ENCODE measurements around the gene GPN2.

The GPN2 gene

DNA sequence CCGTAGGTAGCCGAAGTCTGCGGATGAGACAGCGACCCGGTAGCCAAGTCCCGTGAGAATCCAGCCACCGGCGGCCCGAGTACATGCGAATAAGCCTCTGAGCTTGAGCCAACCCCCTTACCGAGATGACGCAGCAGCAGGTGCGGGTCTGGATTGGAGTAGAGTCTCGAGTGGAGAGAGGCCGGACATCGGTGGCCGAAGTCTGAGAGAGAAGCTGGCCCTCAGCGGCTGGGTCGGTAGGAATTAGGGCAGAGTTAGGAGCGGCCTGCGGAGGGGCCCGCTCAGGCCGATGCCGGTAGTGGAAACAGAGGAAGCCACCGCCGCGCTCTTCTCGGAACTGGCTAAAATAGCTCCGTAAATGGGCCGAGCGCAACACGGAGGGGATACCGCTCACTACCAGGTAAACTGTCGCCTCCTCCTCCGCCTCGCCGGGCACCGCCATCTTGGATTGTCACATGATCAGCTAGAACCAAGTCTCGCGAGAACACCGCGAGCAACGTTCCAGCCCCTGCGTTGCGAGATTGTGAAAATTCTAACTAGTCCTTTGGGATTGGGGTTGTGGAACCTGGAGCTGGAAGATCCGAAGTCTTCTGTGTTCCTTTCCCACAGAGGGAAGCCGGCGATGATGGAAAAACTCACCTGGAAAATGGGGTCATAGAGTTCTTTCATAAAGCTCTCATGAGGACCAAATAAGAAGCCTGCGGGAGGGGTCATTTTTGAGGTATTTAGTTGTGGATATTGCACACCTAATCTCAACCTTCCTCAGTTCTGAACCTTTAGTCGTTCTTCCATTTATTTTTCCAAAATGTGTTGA is 10.1 kb upstream of the GPN2 start, which contains the start of gene GPATCH3:
GPATCH3 (minus strand) TSS at position 467 of the 814 bp plus-strand sequence; CDS start at position 442, 25 bp downstream.
- H3K27me3 ChIP-seq (ENCODE audit: insufficient read depth, low read length, poor library complexity): no peaks in the 10 kb centered on the region
- peak within 1 kb of the TSS; percentile 98 for H2AFZ ChIP-seq (ENCODE audit: low read depth, low read length)
- H3K36me3 ChIP-seq (ENCODE audit: insufficient read depth, low read length): peaks cover 30% of the 10 kb centered on the region
- peak; percentile 88 for DNase-seq
- peaks cover 41% of the 10 kb centered on the region for H3K79me2 ChIP-seq (ENCODE audit: insufficient read depth, low read length)
- peak; percentile 96 for ATAC-seq (ENCODE audit: insufficient read depth, low read depth)
- H3K4me1 ChIP-seq (ENCODE audit: insufficient read depth, low read length): peaks cover 31% of the 10 kb centered on the region
- H3K4me2 ChIP-seq (ENCODE audit: insufficient read depth, low read length): peak within 1 kb of the TSS; percentile 82
- H3K9ac ChIP-seq (ENCODE audit: low read depth, low read length): peak within 1 kb of the TSS; percentile 84
- H4K20me1 ChIP-seq (ENCODE audit: insufficient read depth, low read length): no peaks in the 10 kb centered on the region
- H3K9me3 ChIP-seq (ENCODE audit: insufficient read depth, low read length, severe bottlenecking): no peaks in the 10 kb centered on the region
- H3K27ac ChIP-seq (ENCODE audit: low read length): peak within 1 kb of the TSS; percentile 81
- TF ChIP-seq CTCF (IDR thresholded peaks at IDR 0.05; ENCODE audit: borderline replicate concordance, extremely low read depth, low read length, poor library complexity, severe bottlenecking) (no peak), EZH2 (IDR thresholded peaks at IDR 0.05; ENCODE audit: borderline replicate concordance, low read depth, low read length, severe bottlenecking) (no peak)
- H3K4me3 ChIP-seq (ENCODE audit: low read depth in 1 of 2, low read length in 2 of 2): peak within 1 kb of the TSS; percentile 96

DNA sequence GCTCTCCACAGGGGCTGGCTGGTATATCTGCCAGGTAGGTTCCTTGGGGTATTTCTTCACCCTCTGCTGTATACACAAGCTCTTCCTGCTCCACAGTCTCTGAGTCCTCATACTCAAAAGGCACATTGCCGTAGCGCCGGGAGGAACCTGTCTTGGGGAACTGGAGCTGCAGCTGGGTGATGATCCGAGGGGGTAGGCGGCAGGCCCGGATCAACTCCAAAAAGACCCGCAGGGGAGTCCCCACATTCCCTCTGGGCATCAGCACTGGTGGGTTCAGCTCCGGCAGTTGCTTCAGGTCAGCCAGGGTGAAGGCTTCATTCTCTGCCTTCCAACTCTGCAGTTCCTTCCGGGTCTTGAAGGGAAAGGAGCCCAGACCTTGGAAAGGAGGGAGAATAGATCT is 7.3 kb upstream of the GPN2 start:
- no peaks in the 10 kb centered on the region for H4K20me1 ChIP-seq (ENCODE audit: insufficient read depth, low read length)
- no peak overlapping the region for H3K4me3 ChIP-seq (ENCODE audit: low read depth in 1 of 2, low read length in 2 of 2)
- no peaks in the 10 kb centered on the region for H3K27me3 ChIP-seq (ENCODE audit: insufficient read depth, low read length, poor library complexity)
- TF ChIP-seq EZH2 (IDR thresholded peaks at IDR 0.05; ENCODE audit: borderline replicate concordance, low read depth, low read length, severe bottlenecking): no peak
- TF ChIP-seq CTCF (IDR thresholded peaks at IDR 0.05; ENCODE audit: borderline replicate concordance, extremely low read depth, low read length, poor library complexity, severe bottlenecking): no peak
- H3K9ac ChIP-seq (ENCODE audit: low read depth, low read length): no peak overlapping the region
- H3K79me2 ChIP-seq (ENCODE audit: insufficient read depth, low read length): peaks cover 53% of the 10 kb centered on the region
- H3K9me3 ChIP-seq (ENCODE audit: insufficient read depth, low read length, severe bottlenecking): no peaks in the 10 kb centered on the region
- DNase-seq (no peak), ATAC-seq (ENCODE audit: insufficient read depth, low read depth) (no peak)
- H3K36me3 ChIP-seq (ENCODE audit: insufficient read depth, low read length): peaks cover 56% of the 10 kb centered on the region
- no peak overlapping the region for H2AFZ ChIP-seq (ENCODE audit: low read depth, low read length)
- H3K4me1 ChIP-seq (ENCODE audit: insufficient read depth, low read length): peaks cover 31% of the 10 kb centered on the region
- no peak overlapping the region for H3K4me2 ChIP-seq (ENCODE audit: insufficient read depth, low read length)
- no peak overlapping the region for H3K27ac ChIP-seq (ENCODE audit: low read length)

GRCh38 chr1:26894263-26894662 is 4.2 kb upstream of the GPN2 start:
- Histone ChIP-seq H3K4me2 (ENCODE audit: insufficient read depth, low read length) (no peak overlapping the region), H3K27ac (ENCODE audit: low read length) (no peak overlapping the region), H4K20me1 (ENCODE audit: insufficient read depth, low read length) (peaks cover 6% of the 10 kb centered on the region; the same call in 1 of the 2 replicates), H3K4me3 (ENCODE audit: low read depth in 1 of 2, low read length in 2 of 2) (no peak overlapping the region), H3K36me3 (ENCODE audit: insufficient read depth, low read length) (peaks cover 65% of the 10 kb centered on the region), H3K4me1 (ENCODE audit: insufficient read depth, low read length) (peaks cover 30% of the 10 kb centered on the region), H3K9ac (ENCODE audit: low read depth, low read length) (no peak overlapping the region), H3K9me3 (ENCODE audit: insufficient read depth, low read length, severe bottlenecking) (no peaks in the 10 kb centered on the region), H3K79me2 (ENCODE audit: insufficient read depth, low read length) (peaks cover 53% of the 10 kb centered on the region), H2AFZ (ENCODE audit: low read depth, low read length) (no peak overlapping the region), H3K27me3 (ENCODE audit: insufficient read depth, low read length, poor library complexity) (no peaks in the 10 kb centered on the region)
- DNase-seq (no peak), ATAC-seq (ENCODE audit: insufficient read depth, low read depth) (no peak)
- TF ChIP-seq CTCF (IDR thresholded peaks at IDR 0.05; ENCODE audit: borderline replicate concordance, extremely low read depth, low read length, poor library complexity, severe bottlenecking): no peak
- no peak for TF ChIP-seq EZH2 (IDR thresholded peaks at IDR 0.05; ENCODE audit: borderline replicate concordance, low read depth, low read length, severe bottlenecking)
